ENCODE data around the gene RCC1.
"Not testable (repeated sequence)": the region's sequence is repeated elsewhere in the genome, so short reads cannot be mapped to it uniquely, and the experiment has no call there.

RCC1 gene

GRCh38 chr1:28512058-28512611, 6.3 kb downstream of the RCC1 start:
- DNase-seq = no peak

GRCh38 chr1:28514445-28514933, 8.6 kb downstream of the RCC1 start:
- DNase-seq = not testable (repeated sequence)

GRCh38 chr1:28516518-28516956, 10.7 kb downstream of the RCC1 start:
- no peak for DNase-seq

GRCh38 chr1:28517649-28517999, 11.8 kb downstream of the RCC1 start:
- no peak for DNase-seq

GRCh38 chr1:28518000-28518744, 12.3 kb downstream of the RCC1 start:
- peak; percentile 56 for DNase-seq

- no peak for DNase-seq
Observed at GRCh38 chr1:28518745-28519341, 13.0 kb downstream of the RCC1 start.

- no peak for DNase-seq
Observed at GRCh38 chr1:28519946-28520725, 14.3 kb downstream of the RCC1 start.

- not testable (repeated sequence) for DNase-seq
Observed at GRCh38 chr1:28520796-28521195, 15.0 kb downstream of the RCC1 start.

- DNase-seq = no peak
Observed at GRCh38 chr1:28521502-28522164, 15.8 kb downstream of the RCC1 start.

GRCh38 chr1:28522537-28522936, 16.7 kb downstream of the RCC1 start:
- DNase-seq = not testable (repeated sequence)

GRCh38 chr1:28525002-28525642, 19.3 kb downstream of the RCC1 start:
- DNase-seq = not testable (repeated sequence)

GRCh38 chr1:28526886-28527285, 21.0 kb downstream of the RCC1 start:
- DNase-seq = no peak

- DNase-seq = no peak
Observed at GRCh38 chr1:28530456-28530855, 24.6 kb downstream of the RCC1 start.

GRCh38 chr1:28534671-28535070, 28.8 kb downstream of the RCC1 start:
- DNase-seq = no peak

GRCh38 chr1:28535180-28535579, 29.3 kb downstream of the RCC1 start:
- no peak for DNase-seq

- DNase-seq = no peak
Observed at GRCh38 chr1:28537457-28538199, 31.8 kb downstream of the RCC1 start.

- DNase-seq = no peak
Observed at GRCh38 chr1:28538286-28538685, 32.4 kb downstream of the RCC1 start.

GRCh38 chr1:28540651-28541050, 34.8 kb downstream of the RCC1 start:
- DNase-seq = no peak

- not testable (repeated sequence) for DNase-seq
Observed at GRCh38 chr1:28541414-28542015, 35.7 kb downstream of the RCC1 start.

- DNase-seq = no peak
Observed at GRCh38 chr1:28545246-28545628, 39.4 kb downstream of the RCC1 start.

- DNase-seq = peak; percentile 16
Observed at GRCh38 chr1:28548318-28548717, 42.5 kb downstream of the RCC1 start.
